SK-N-MC (cell line): ENCODE measurements around the gene PLXNA2.
A peak's percentile ranks its signal among the peaks of the same experiment; 100 is the strongest.

Experiments
- DNase-seq: peaks from one replicate; pipeline ENCODE4 v3.0.0-alpha.2; 2011; ENCODE audit warnings: low read depth, low spot score
- H3K27ac ChIP-seq: fragments of 200-600 bp; sonication (generic); 2 replicates; pipeline ENCODE4 v1.5.1; 2016; ENCODE audit warnings: mixed run types
- H3K36me3 ChIP-seq: fragments of 200-600 bp; sonication (generic); 2 replicates; pipeline ENCODE4 v1.6.1; 2017; ENCODE audit warnings: antibody characterized with exemption, low read length, mixed read lengths; ENCODE audit not compliant: insufficient read depth
- H3K4me3 ChIP-seq: fragments of 200-600 bp; sonication (generic); 2 replicates; pipeline ENCODE4 v1.5.1; 2016
- H3K9ac ChIP-seq: fragments of 200-600 bp; sonication (generic); 2 replicates; pipeline ENCODE4 v1.8.0; 2017; ENCODE audit warnings: mixed run types, mixed read lengths; ENCODE audit not compliant: insufficient read length
- H3K9me3 ChIP-seq: fragments of 200-600 bp; sonication (generic); 2 replicates; pipeline ENCODE4 v1.6.1; 2017; ENCODE audit warnings: low read depth, mild to moderate bottlenecking, antibody characterized with exemption, low read length, moderate library complexity, mixed read lengths
- EZH2 ChIP-seq: fragments of 200-600 bp; sonication (generic); IDR thresholded peaks from one replicate; pipeline ENCODE4 v1.6.1; 2017; ENCODE audit warnings: antibody characterized with exemption
- FOXP2 ChIP-seq: optimal IDR thresholded peaks from 2 replicates; pipeline ENCODE3; 2011; ENCODE audit warnings: mild to moderate bottlenecking, moderate library complexity; ENCODE audit not compliant: insufficient read depth; ENCODE audit errors: extremely low read length, control extremely low read depth
- POLR2AphosphoS5 ChIP-seq: IDR thresholded peaks from 2 replicates; pipeline ENCODE4 v1.6.1; 2012; ENCODE audit warnings: mild to moderate bottlenecking, low read depth, low read length, borderline replicate concordance

Gene PLXNA2

DNA sequence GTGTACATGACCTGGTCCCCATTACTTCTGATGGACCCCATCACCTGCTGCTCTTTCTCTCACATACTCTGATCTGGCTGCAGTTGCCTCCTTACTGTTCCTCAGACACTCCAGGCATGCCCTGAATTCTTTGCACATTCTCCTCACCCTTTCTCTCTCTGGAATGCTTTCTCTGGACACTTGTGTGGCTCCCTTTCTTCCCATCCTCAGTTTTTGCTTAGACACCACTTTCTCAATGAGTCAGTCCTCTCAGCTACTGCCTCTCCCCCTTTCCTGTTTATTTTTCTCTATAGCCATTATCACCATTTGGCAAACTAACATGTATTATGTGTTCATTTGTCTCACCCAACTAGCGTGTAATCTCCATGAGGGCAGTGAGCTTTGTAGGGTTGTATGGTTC is 28.1 kb downstream of the PLXNA2 start:
- Histone ChIP-seq H3K4me3 (no peak overlapping the region), H3K9ac (no peak overlapping the region), H3K27ac (no peak overlapping the region), H3K9me3 (no peaks in the 10 kb centered on the region), H3K36me3 (no peaks in the 10 kb centered on the region)
- TF ChIP-seq POLR2AphosphoS5 (no peak), EZH2 (no peak), FOXP2 (no peak)
- no peak for DNase-seq

DNA sequence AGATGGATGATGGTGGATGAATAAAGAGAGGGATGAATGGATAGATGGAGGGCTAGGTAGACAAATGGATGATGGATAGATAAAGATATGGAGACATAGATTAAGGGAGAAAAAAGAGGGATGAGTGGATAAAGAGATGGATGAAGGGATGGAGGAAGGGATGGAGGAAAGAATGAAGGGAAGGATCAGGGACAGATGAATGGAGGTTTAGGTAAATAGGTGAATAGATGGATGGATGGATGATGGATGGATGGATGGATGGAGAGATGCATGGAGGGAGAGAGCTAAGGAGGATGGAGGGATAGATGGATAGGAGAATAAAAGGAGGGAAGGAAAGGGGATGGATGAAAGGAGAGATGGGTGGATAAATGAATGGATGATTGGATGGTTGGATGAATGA is 28.8 kb downstream of the PLXNA2 start:
- Histone ChIP-seq H3K4me3 (no peak overlapping the region), H3K9ac (no peak overlapping the region), H3K9me3 (no peaks in the 10 kb centered on the region), H3K27ac (no peak overlapping the region), H3K36me3 (no peaks in the 10 kb centered on the region)
- TF ChIP-seq FOXP2 (no peak), EZH2 (no peak), POLR2AphosphoS5 (no peak)
- DNase-seq = no peak

GRCh38 chr1:208213786-208214185 is 30.4 kb downstream of the PLXNA2 start:
- Histone ChIP-seq H3K4me3 (no peak overlapping the region), H3K9ac (no peak overlapping the region), H3K36me3 (no peaks in the 10 kb centered on the region), H3K27ac (no peak overlapping the region), H3K9me3 (no peaks in the 10 kb centered on the region)
- DNase-seq = no peak
- TF ChIP-seq FOXP2 (no peak), POLR2AphosphoS5 (no peak), EZH2 (no peak)

GRCh38 chr1:208212893-208213292 is 31.3 kb downstream of the PLXNA2 start:
- H3K9ac ChIP-seq = no peak overlapping the region
- TF ChIP-seq FOXP2 = no peak
- no peak for TF ChIP-seq POLR2AphosphoS5
- no peak for TF ChIP-seq EZH2
- no peak overlapping the region for H3K27ac ChIP-seq
- no peak for DNase-seq
- no peaks in the 10 kb centered on the region for H3K36me3 ChIP-seq
- H3K9me3 ChIP-seq = no peaks in the 10 kb centered on the region
- H3K4me3 ChIP-seq = no peak overlapping the region

DNA sequence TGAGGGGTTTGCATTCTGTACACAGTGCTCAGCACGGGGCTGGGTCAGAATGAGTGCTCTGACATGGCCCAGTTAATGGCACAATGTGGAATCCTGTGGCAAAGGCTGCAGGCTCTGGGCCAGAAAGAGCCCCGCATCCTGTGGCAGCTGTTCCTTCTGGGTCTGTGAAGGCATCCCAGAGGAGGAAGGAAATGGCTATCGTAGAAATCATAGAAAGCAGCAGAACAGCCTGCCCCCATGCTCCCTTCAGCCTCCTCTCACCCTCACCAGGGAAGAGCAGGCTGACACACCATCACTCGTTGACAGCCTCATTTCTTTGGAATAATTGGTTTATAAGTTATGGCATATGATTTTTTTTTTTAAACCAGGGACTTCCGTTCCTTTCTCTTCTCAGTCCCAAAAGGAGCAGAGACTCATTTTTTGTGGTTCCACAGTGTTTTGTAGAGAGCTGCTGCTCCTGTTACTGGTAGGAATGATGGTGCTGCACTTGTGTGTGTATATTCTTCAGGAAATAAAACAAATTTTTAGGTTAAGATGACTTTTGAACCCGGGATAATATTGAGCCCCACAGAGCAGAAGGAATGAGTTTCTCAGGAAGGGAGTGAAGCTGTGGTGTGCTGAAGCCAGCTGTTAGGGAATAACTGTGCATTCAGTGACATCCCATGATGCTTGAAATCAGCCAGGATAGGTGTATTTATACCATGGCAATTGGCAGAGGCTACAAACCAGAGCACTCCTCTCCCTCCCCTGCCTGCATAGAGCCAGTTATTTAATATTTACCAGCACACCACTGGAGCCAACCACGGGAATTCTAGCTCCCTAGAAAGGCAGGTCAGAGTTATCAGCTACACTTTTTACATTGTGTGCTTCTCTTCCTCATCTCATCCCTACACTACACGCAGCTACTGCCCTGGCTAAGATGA is 32.0 kb downstream of the PLXNA2 start:
- no peak for DNase-seq
- Histone ChIP-seq H3K9ac (no peak overlapping the region), H3K27ac (no peak overlapping the region), H3K4me3 (peak overlapping the region; percentile 40), H3K9me3 (no peaks in the 10 kb centered on the region), H3K36me3 (no peaks in the 10 kb centered on the region)
- no peak for TF ChIP-seq POLR2AphosphoS5
- TF ChIP-seq EZH2 = no peak
- TF ChIP-seq FOXP2 = no peak

GRCh38 chr1:208209896-208210589 is 34.1 kb downstream of the PLXNA2 start:
- Histone ChIP-seq H3K9ac (no peak overlapping the region), H3K27ac (no peak overlapping the region), H3K9me3 (no peaks in the 10 kb centered on the region), H3K4me3 (no peak overlapping the region), H3K36me3 (no peaks in the 10 kb centered on the region)
- no peak for DNase-seq
- no peak for TF ChIP-seq POLR2AphosphoS5
- no peak for TF ChIP-seq FOXP2
- no peak for TF ChIP-seq EZH2

DNA sequence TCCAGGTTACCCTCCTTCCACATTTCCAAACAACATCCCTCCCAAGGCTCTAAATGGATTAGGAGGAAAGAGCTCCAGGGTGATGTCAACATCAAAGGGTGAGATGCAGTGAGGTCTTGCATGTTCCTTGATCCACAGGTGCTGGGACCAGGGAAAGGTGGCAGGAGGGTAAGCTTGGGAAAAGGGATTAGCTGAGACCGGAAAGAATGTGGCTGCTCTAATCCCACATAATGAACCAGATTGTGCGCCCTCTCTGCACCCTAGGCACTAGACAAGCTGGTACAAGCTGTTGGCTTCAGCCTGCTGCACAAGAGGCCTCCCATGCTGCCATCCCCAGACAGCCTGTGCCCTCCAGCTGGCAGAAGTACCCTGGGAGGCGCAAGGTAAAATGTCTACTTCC is 34.9 kb downstream of the PLXNA2 start:
- H3K4me3 ChIP-seq = no peak overlapping the region
- DNase-seq = no peak
- no peaks in the 10 kb centered on the region for H3K36me3 ChIP-seq
- TF ChIP-seq FOXP2 = no peak
- no peak for TF ChIP-seq EZH2
- TF ChIP-seq POLR2AphosphoS5 = no peak
- H3K27ac ChIP-seq = no peak overlapping the region
- H3K9me3 ChIP-seq = no peaks in the 10 kb centered on the region
- no peak overlapping the region for H3K9ac ChIP-seq

DNA sequence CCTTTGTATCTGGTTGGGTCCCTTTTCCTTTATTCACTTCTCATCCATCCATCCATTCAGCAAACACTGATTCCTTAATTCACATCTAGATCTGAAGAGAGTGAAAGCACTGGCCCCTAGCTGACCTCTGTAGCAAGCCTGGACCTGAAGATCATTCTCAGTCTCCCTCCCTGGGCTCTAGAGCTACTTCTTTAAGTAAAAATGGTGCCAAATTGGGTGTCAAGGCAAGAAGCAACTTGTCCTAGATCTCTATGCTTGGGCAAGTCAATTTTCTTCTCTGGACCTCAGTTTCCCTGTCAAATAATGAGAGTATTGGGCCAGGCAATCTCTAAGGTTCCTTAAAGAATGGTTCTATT is 36.1 kb downstream of the PLXNA2 start:
- no peak overlapping the region for H3K9ac ChIP-seq
- no peak for DNase-seq
- peak overlapping the region; percentile 54; the same call in 1 of the 2 replicates for H3K27ac ChIP-seq
- H3K9me3 ChIP-seq = no peaks in the 10 kb centered on the region
- H3K4me3 ChIP-seq = no peak overlapping the region
- H3K36me3 ChIP-seq = no peaks in the 10 kb centered on the region
- no peak for TF ChIP-seq EZH2
- no peak for TF ChIP-seq FOXP2
- no peak for TF ChIP-seq POLR2AphosphoS5
